Left forelimb (tissue), 1 donor: ENCODE data around the gene WDR88.
"Not testable (repeated sequence)": the region's sequence is repeated elsewhere in the genome, so short reads cannot be mapped to it uniquely, and the experiment has no call there.

Source experiments
- DNase-seq: peaks from one replicate; pipeline ENCODE4 v3.0.0-alpha.2; 2018; ENCODE audit warnings: low spot score

Gene WDR88

DNA sequence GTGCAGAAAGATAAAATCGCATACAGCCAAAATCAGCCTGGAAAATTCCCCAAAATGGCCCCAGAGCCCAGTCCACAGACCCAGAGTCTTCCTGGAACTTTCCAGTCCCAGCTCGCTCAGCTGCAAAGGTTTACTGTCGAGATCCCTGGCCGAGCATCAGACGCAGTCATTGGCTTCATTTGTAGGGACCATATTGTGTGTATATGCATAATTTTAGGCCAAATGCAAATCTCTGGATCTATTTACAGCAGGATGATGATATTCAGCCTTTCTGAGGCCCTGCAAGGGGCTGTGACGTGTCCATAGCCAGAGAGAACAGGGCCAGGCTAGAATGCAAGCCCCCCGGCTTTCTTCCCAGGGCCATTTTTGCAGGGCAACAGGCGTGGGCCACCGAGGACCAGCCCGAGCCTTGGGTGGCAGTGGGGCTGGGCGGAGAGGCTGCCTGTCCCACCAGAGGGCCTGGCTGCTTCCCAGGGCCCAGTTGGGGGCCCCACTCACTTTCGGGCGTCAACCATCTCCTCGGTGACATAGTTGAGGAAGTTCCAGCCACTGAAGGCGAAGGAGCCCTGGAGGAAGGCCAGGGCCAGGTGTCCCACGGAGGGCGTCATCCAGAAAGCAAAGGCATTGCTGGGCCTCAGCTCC lies 80.0 kb downstream of the WDR88 start:
- DNase-seq: peak; percentile 84

DNA sequence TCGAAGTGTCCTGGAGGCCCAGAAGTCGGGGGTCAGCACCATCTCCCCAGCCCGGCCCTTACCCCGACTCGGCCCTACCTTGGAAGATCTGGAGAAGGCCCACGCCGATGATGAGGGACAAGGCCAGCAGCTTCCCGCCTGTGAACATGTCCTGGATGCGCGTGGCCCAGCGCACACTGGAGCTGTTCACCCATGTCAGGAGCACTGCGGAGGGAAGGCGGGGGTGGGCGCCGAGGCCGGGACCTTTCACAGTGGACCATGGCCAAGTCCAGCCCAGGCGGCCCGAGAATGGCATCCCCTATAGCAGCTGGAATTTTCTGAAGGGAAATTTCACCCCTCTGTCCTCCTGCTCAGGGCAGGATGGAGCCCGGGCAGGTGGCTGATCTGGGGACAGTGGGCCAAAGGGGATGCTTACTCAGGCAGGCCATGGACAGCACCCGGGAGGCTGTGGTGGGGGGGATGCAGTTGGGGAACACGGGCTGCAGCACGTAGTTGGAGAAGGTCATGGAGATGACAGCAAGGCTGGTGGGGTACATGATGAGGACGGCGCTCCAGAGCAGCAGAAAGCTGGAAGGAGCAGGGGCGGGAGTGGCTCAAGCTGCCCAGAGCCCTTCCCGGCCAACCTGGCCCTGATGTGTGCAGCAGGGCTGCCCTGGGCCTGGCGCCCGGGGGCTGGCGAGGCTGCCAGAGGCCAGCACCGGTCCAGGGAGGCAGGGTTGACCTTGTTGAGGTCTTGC lies 80.7 kb downstream of the WDR88 start:
- no peak for DNase-seq

DNA sequence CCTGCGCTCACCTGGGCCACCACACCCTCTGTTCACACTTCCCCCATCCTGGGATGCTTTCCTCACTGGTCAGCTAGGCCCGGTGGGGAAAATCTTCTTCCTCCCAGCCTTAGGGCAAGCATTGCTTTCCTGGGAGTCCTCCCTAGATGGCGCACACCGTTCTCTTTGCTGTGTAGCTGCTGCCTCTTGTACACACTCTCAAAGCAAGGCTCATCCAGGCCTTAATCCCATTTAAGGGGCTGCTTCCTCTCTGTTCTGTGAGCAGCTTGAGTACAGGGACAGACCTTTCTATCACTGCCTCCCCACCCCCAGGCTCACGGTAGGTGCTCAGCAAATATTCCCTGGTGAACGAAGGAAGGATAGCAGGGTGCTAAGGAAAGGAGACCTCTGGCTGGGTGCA lies 82.7 kb downstream of the WDR88 start:
- DNase-seq: no peak

DNA sequence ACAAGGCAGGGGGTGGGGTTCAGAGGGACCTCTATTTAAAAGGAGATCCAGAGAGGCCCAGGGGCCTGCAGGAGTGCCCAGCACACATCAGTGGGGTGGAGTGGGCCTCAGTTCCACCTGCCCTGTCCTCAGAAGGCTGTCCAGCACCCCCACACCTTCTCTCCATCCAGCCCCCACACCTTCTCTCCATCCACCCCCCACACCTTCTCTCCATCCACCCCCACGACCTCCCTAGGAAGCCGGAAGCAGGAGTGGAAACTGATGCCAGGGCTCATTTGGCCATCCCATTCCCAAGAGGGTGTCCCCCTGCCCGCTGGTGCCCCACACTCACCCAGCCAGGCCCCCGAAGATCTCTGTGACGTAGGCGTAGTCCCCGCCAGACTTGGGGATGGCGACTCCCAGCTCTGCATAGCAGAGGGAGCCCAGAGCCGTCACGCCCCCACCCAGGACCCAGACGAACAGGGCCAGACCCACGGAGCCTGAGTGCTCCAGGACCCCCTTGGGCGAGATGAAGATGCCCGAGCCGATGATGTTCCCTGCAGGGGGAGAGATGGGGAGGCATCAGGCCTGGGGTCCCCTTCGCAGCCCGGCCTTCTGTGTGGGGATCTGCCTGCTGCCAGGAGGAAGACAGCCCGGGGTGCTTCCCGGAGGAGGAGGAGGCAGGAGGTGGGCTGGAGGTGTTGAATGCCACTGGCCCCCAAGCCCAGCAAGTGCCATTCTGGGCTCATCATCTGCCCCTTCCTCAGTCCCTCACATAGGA lies 83.7 kb downstream of the WDR88 start:
- no peak for DNase-seq

DNA sequence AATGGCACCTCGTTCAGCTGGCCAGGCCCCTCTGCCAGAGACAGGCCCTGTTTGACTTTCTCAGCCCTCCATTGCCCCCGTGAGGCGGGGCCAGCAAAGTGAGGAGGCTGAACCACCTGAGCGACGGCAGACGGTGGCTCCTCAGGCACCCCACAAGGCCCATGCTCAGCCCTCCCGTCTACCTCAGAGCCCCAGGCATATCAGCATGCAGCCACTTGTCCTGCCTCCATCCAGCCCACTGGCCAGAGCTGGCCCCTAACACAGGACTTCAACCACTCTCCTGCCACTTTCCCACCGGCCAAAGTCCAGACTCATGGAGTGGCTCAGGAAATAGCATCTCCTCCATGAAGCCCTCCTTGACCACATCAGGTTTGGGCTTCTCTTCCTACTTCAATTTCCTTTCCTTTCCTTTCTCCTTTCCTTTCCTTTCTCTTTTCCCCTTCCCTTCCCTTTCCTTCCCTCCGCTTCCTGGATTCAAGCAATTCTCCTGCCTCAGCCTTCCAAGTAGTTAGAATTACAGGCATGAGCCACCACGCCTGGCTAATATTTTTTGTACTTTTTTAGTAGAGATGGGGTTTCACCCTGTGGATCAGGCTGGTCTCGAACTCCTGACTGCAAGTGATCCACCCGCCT lies 84.4 kb downstream of the WDR88 start:
- DNase-seq: no peak

DNA sequence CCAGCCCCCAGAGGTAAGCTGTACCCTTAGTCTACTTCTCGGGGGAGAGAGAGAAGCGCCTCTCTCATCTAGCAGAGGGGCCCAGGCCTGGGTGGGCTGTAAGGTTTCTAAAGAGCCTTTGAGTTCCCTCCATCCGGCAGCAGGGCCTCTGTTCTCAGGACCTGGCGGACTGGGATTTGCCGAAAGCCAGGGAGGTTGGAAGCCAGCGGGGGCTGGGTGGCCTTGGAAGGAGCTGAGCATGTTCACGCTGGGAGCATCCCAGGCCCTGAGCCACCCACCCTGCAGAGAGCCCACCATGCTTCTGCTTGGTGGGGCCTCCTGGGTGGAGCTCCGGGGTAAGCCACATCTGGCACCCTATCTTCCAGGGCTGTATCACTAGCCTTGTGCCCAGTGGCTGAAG lies 86.0 kb downstream of the WDR88 start:
- DNase-seq: no peak

DNA sequence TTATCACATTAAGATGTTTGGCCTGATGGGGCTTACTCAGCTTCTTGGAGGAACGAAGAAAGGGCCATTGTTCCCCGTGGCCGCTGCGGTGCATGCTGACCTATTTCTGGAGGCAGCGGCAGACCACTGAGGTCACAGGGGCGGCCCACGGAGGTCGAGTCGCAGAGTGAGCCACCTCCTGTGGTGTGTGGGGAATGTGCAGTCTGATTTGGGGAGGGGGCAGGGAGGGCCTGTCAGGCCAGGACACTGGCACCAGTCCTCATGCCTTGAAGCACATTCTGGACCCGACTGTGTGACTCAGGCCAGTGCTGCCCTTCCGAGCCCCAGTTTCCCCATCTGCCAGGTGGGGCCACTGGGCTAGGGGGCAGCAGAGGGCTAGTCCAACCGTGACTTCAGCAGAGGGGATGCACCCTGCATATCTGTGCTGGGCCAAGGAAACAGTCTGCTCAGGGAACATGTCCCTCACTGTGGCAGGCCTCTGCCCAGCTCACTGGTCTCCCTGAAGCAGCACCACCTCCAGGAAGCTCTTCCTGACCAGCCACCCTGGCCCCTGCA lies 87.4 kb downstream of the WDR88 start:
- no peak for DNase-seq

DNA sequence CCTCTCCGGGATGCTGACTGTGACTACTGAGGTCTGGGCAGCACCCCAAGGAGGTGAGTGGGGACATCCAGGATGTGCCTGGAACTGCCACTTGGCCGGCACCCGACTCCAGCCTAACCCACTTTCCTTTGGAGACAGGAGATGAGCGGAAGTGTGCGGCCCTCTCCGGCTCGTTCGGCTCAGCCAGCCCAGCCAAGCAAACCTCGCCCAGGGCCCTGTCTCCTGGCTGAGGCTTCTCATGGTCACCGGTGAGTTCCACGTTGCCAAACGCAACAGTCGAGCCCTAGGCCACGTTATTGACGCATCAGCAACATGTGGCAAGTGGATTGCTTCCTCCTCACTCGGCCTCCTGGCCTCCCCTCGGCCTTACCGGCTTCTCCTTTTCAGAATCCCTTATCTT lies 88.2 kb downstream of the WDR88 start:
- no peak for DNase-seq

DNA sequence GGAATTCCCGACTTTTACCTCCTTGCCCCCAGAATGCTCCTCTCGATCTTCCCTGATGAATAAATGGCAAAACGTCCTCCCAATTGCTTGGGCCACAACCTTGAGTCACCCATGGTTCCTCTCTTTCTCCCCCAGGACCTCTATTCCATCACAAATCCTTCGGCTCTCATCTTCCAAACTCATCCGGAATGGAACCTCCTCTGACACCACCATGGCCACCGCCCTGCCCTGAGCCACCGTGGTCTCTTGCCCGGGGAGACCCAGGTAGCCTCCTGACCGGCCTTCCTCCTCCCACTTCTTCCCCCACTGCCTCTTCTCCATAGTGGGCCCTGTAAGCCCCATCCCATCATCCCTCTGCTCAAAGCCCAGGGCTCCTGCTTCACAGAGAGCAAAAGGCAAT lies 88.8 kb downstream of the WDR88 start:
- DNase-seq: no peak

DNA sequence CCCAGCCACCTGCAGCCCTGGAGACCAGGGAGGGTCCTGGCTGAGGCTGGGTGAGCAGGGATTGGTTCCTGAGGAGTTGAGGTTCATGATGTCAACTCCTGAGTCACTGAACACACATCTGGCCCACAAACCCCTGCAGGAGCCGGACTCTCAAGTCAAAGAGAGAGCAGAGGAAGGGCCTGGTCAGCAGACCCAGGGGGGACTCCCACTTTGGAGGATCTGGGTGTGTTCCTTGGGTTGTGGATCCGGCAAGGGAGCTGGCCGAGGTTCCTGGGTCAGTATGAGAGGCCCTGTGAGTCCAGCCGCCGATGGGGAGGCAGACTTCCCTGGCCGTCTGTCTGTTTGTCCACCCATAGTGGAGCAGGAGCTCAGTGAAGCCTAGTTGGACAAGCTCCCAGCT lies 89.7 kb downstream of the WDR88 start:
- DNase-seq: no peak

DNA sequence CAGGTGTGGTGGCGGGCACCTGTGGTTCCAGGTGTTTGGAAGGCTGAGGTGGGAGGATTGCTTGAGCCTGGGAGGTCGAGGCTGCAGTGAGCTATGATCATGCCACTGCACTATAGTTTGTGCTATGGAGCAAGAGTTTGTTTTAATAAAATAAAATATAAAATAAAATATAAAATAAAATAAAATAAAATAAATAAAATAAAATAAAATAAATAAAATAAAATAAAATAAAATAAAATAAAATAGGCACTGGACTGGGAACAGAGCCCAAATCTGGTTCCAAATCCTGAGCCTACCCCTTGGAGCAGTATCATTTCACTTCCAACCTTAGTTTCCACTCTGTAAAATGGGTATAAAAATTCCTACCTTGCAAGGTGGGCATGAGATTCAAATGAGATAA lies 90.3 kb downstream of the WDR88 start:
- not testable (repeated sequence) for DNase-seq

DNA sequence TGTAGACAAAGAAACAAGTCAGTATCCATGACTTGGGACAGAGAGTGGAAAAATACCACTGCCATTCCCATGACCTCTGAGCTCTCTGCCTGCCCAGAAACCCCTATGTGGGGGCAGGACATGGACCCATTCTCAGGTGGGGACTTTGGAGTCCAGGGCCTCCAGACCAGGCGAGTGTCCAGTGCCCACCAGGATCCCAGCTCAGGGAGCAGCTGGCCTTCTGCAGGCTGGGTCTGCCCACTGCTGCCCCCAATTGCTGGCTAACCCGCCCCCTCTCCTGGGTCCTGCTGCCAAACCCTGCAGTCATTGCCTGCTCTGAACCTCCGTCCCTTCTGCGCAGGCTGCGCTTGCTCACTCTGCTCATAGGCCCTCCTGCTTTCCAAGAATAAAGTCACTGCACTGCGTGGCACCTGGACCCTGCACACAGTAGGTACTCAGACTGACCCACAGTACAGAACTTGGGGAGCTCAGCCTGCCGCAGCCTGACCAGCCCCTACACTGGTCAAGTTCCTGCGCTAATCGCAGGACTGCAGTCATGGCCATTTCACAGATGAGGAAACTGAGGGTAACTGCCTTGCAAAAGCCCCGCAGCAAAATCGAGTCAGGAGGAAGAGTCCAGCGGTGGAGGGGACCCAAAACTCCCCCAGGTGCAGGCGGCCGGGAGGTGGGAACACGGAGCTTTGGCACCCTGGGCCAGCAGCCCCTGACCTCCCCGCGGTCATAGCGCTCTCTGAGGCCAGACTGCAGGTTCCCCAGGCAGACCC lies 93.0 kb downstream of the WDR88 start:
- no peak for DNase-seq
